ENCODE data around the gene MAP3K7. TPM values are rescaled to one million over a fixed set of nuclear protein-coding genes. Genes with fewer than 3 reads are reported as not detected.
"Not testable (repeated sequence)": the region's sequence is repeated elsewhere in the genome, so short reads cannot be mapped to it uniquely, and the experiment has no call there.

MAP3K7 gene
- total RNA-seq, 1 donor from 2014 or later: 91.9 TPM

- Histone ChIP-seq H3K4me1 (peaks cover 8% of the 10 kb centered on the region), H3K9me3 (ENCODE audit: low read depth) (no peaks in the 10 kb centered on the region), H3F3A (ENCODE audit: low read depth) (peaks cover 14% of the 10 kb centered on the region), H3K9ac (no peak overlapping the region), H3K79me2 (ENCODE audit: low read depth) (peaks cover 79% of the 10 kb centered on the region), H2AFZ (replicated peaks) (no peak overlapping the region), H4K20me1 (ENCODE audit: low read depth) (peaks cover 59% of the 10 kb centered on the region), H3K4me2 (no peak overlapping the region), H3K27ac (no peak overlapping the region), H3K36me3 (no peaks in the 10 kb centered on the region), H3K4me3 (no peak overlapping the region), H3K27me3 (no peaks in the 10 kb centered on the region)
- peaks cover 15% of the 10 kb centered on the region for H3K36me3 Mint-ChIP-seq
- TF ChIP-seq CTCF (IDR thresholded peaks at IDR 0.05) (no peak), EZH2phosphoT487 (IDR thresholded peaks at IDR 0.05) (no peak), EZH2 (IDR thresholded peaks at IDR 0.05) (no peak)
- peaks cover 5% of the 10 kb centered on the region for H3K27me3 Mint-ChIP-seq (ENCODE audit: insufficient read depth, low read depth)
- H3K4me3 Mint-ChIP-seq: no peak overlapping the region
- no peak for DNase-seq (ENCODE audit: low spot score)
- peaks cover 3% of the 10 kb centered on the region for H3K4me1 Mint-ChIP-seq
- no peak overlapping the region for H3K27ac Mint-ChIP-seq
- H3K9me3 Mint-ChIP-seq: no peaks in the 10 kb centered on the region
These were observed 13.2 kb downstream of the MAP3K7 start for GRCh38 chr6:90573624-90574023.

GRCh38 chr6:90572856-90573255 is 14.0 kb downstream of the MAP3K7 start:
- H3K27ac ChIP-seq: no peak overlapping the region
- H3K4me1 ChIP-seq: peaks cover 8% of the 10 kb centered on the region
- H3K4me3 Mint-ChIP-seq: no peak overlapping the region
- H3K36me3 Mint-ChIP-seq: peaks cover 18% of the 10 kb centered on the region
- H3K9me3 ChIP-seq (ENCODE audit: low read depth): no peaks in the 10 kb centered on the region
- H4K20me1 ChIP-seq (ENCODE audit: low read depth): peaks cover 52% of the 10 kb centered on the region
- H3K27me3 Mint-ChIP-seq (ENCODE audit: insufficient read depth, low read depth): peaks cover 5% of the 10 kb centered on the region
- H3K9ac ChIP-seq: no peak overlapping the region
- peaks cover 76% of the 10 kb centered on the region for H3K79me2 ChIP-seq (ENCODE audit: low read depth)
- peaks cover 3% of the 10 kb centered on the region for H3K4me1 Mint-ChIP-seq
- no peak for DNase-seq (ENCODE audit: low spot score)
- H3K4me2 ChIP-seq: no peak overlapping the region
- no peak overlapping the region for H2AFZ ChIP-seq (replicated peaks)
- no peak for TF ChIP-seq EZH2 (IDR thresholded peaks at IDR 0.05)
- TF ChIP-seq CTCF (IDR thresholded peaks at IDR 0.05): no peak
- TF ChIP-seq EZH2phosphoT487 (IDR thresholded peaks at IDR 0.05): no peak
- no peak overlapping the region for H3K4me3 ChIP-seq
- H3K27me3 ChIP-seq: no peaks in the 10 kb centered on the region
- no peak overlapping the region for H3K27ac Mint-ChIP-seq
- H3F3A ChIP-seq (ENCODE audit: low read depth): peaks cover 14% of the 10 kb centered on the region
- H3K36me3 ChIP-seq: peaks cover 6% of the 10 kb centered on the region
- no peaks in the 10 kb centered on the region for H3K9me3 Mint-ChIP-seq

GRCh38 chr6:90569223-90569622 is 17.6 kb downstream of the MAP3K7 start:
- Mint-ChIP-seq H3K27ac (no peak overlapping the region), H3K9me3 (peaks cover 21% of the 10 kb centered on the region), H3K4me3 (no peak overlapping the region), H3K27me3 (ENCODE audit: insufficient read depth, low read depth) (peaks cover 5% of the 10 kb centered on the region), H3K4me1 (no peaks in the 10 kb centered on the region), H3K36me3 (peaks cover 46% of the 10 kb centered on the region)
- no peak overlapping the region for H3K9ac ChIP-seq
- H3K27me3 ChIP-seq: no peaks in the 10 kb centered on the region
- H2AFZ ChIP-seq (replicated peaks): no peak overlapping the region
- peaks cover 6% of the 10 kb centered on the region for H3K36me3 ChIP-seq
- no peak for DNase-seq (ENCODE audit: low spot score)
- no peaks in the 10 kb centered on the region for H3K4me1 ChIP-seq
- H3K4me3 ChIP-seq: no peak overlapping the region
- H3K4me2 ChIP-seq: no peak overlapping the region
- H3K9me3 ChIP-seq (ENCODE audit: low read depth): no peaks in the 10 kb centered on the region
- no peaks in the 10 kb centered on the region for H3F3A ChIP-seq (ENCODE audit: low read depth)
- H3K27ac ChIP-seq: no peak overlapping the region
- H3K79me2 ChIP-seq (ENCODE audit: low read depth): peaks cover 60% of the 10 kb centered on the region
- H4K20me1 ChIP-seq (ENCODE audit: low read depth): peaks cover 19% of the 10 kb centered on the region
- TF ChIP-seq EZH2phosphoT487 (IDR thresholded peaks at IDR 0.05) (no peak), EZH2 (IDR thresholded peaks at IDR 0.05) (no peak), CTCF (IDR thresholded peaks at IDR 0.05) (no peak)

- Mint-ChIP-seq H3K9me3 (peaks cover 31% of the 10 kb centered on the region), H3K36me3 (peaks cover 60% of the 10 kb centered on the region)
- H3K4me3 Mint-ChIP-seq; H3K9me3 ChIP-seq (ENCODE audit: low read depth); H3K9ac ChIP-seq; H3K4me1 ChIP-seq; DNase-seq (ENCODE audit: low spot score); H2AFZ ChIP-seq (replicated peaks); H3K4me1 Mint-ChIP-seq; H3K27me3 Mint-ChIP-seq (ENCODE audit: insufficient read depth, low read depth); H3F3A ChIP-seq (ENCODE audit: low read depth); H4K20me1 ChIP-seq (ENCODE audit: low read depth); H3K27me3 ChIP-seq; H3K4me2 ChIP-seq; H3K4me3 ChIP-seq; H3K27ac ChIP-seq; H3K27ac Mint-ChIP-seq; H3K36me3 ChIP-seq: not testable (repeated sequence)
- peaks cover 46% of the 10 kb centered on the region for H3K79me2 ChIP-seq (ENCODE audit: low read depth)
These were observed 19.2 kb downstream of the MAP3K7 start for GRCh38 chr6:90567682-90568081.

- not testable (repeated sequence) for H3K27ac Mint-ChIP-seq; H4K20me1 ChIP-seq (ENCODE audit: low read depth); H3K9ac ChIP-seq; H3K9me3 ChIP-seq (ENCODE audit: low read depth); H3F3A ChIP-seq (ENCODE audit: low read depth); H3K4me3 Mint-ChIP-seq; H2AFZ ChIP-seq (replicated peaks); DNase-seq (ENCODE audit: low spot score); H3K27ac ChIP-seq; H3K4me3 ChIP-seq; H3K27me3 ChIP-seq; H3K4me2 ChIP-seq; H3K4me1 ChIP-seq; H3K27me3 Mint-ChIP-seq (ENCODE audit: insufficient read depth, low read depth); H3K4me1 Mint-ChIP-seq
- Histone ChIP-seq H3K79me2 (ENCODE audit: low read depth) (peaks cover 10% of the 10 kb centered on the region), H3K36me3 (peaks cover 30% of the 10 kb centered on the region)
- peaks cover 59% of the 10 kb centered on the region for H3K36me3 Mint-ChIP-seq
- H3K9me3 Mint-ChIP-seq: peaks cover 29% of the 10 kb centered on the region
These were observed 24.5 kb downstream of the MAP3K7 start for GRCh38 chr6:90562341-90562740.

Data from neural progenitor cell (in vitro differentiated cells).